NT2/D1 (cell line): Measurements from ENCODE around the gene IMMP2L.

Source experiments
- SUZ12 ChIP-seq: IDR thresholded peaks from 2 replicates; pipeline ENCODE4 v1.6.1; 2011; ENCODE audit not compliant: insufficient read length, insufficient read depth; ENCODE audit errors: extremely low read depth
- YY1 ChIP-seq: IDR thresholded peaks from 2 replicates; pipeline ENCODE4 v1.6.1; 2011; ENCODE audit not compliant: insufficient read length, insufficient read depth

GRCh38 chr7:110974441-110974840, 587.9 kb downstream of the IMMP2L start:
- no peak for TF ChIP-seq YY1
- TF ChIP-seq SUZ12 = no peak
